NCI-H82 (cell line): ENCODE measurements around the gene DDRGK1.
"Not testable (repeated sequence)": the region's sequence is repeated elsewhere in the genome, so short reads cannot be mapped to it uniquely, and the experiment has no call there.

Experiments used
- DNase-seq: peaks from one replicate; lab custom pipeline; 2025; lab: John Stamatoyannopoulos, UW

Gene DDRGK1

GRCh38 chr20:3183896-3184612 is 20.4 kb downstream of the DDRGK1 start:
- DNase-seq: no peak

DNA sequence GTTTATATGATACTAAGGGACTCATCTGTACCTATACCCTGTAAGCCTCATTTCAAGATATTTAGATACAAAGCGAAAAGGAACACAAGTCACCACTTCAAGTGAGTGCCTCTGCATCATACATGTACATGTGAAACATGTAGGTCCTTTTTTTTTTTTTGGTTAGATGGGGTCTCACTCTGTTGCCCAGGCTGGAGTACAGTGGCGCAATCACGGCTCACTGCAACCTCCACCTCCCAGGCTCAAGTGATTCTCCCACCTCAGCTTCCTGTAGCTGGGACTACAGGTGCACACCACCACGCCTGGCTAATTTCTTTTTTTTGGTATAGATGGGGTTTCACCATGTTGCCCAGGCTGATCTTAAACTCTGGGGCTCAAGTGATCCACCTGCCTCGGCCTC is 22.1 kb downstream of the DDRGK1 start:
- DNase-seq: not testable (repeated sequence)

- no peak for DNase-seq
Observed at GRCh38 chr20:3181270-3181669, 23.2 kb downstream of the DDRGK1 start.

DNA sequence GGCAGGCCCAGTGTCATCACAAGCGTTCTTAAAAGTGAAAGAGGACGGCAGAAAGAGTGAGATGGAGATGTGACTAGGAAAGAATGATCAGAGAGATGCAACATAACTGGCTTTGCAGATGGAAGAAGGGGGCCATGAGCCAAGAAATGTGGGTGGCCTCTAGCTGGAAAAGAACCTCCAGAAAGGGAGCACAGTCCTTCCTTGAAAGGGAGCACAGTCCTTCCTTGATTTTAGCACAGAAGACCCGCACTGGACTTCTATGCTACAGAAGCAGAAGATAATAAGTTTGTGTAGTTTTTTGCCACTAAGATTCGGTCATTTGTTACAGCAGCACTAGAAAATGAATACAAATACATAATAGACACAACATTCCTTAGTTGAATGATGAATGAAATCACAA is 24.2 kb downstream of the DDRGK1 start:
- DNase-seq: peak; percentile 62

GRCh38 chr20:3177746-3178485 is 26.6 kb downstream of the DDRGK1 start:
- no peak for DNase-seq

DNA sequence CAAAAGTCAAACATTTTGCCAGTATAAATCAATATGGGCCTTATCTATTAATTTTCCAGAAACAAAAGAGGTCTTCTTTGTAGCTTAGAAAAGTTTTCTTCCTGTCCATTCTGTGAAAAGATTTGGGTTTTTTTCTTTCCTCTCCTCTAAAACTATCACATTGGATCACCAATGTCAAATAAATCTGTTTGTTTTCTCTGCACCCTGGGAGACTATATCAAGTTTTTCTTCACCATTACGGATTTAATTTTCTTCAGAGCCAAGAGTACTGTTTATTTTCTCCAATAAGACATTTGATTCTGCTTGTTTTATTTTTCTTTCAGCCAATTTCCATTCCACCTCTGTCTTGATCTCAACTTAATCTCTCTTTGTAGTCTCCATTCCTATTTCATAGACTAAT is 29.2 kb downstream of the DDRGK1 start:
- DNase-seq: no peak

GRCh38 chr20:3174442-3175261 is 29.8 kb downstream of the DDRGK1 start:
- peak; percentile 80 for DNase-seq

DNA sequence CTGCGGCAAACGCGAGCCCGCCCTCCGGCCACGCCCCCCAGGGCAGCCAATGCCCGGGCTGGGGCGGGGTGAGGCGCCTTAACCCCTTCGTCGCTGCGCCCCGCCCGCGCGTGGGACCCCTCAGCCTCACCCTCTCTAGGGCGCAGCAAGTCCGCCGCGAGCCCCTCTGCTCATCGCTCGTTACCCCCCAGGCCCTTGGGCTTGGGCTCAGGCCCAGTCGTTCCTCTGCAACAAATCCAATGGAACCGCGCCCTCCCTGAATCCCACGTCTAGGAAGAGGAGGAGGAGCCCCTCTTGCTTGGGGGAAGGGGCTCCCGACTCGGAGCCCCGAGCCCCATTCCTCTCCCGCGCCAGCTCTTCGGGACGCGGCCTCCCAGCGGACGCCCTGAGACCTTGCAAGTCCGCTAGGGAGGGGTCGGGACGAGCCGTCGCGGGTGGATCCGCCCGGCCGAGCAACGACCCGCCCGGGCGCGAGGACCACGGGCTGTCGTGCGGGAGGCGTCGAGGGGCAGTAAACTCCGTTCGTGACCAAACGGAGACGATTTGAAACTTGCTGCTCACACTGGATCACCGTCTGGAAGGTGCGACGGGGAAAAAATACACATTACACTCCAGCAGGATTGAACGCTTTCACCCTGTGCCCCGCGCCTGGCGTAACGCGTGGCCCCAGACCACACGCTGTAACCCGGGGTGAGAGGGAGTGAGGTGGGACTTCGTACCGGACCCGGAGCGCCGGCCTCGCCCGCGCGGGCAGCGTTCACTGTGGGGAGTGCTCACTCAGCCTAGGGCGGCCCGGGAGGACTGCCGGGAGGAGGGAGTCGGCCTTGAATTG is 30.7 kb downstream of the DDRGK1 start:
- peak; percentile 94 for DNase-seq

GRCh38 chr20:3172933-3173609 is 31.4 kb downstream of the DDRGK1 start, which contains the start of gene LZTS3:
Gene LZTS3, minus strand, starts transcription at chr20:3173549. Its CDS starts 6,386 bp downstream, at chr20:3167163.
- DNase-seq: peak; percentile 84

DNA sequence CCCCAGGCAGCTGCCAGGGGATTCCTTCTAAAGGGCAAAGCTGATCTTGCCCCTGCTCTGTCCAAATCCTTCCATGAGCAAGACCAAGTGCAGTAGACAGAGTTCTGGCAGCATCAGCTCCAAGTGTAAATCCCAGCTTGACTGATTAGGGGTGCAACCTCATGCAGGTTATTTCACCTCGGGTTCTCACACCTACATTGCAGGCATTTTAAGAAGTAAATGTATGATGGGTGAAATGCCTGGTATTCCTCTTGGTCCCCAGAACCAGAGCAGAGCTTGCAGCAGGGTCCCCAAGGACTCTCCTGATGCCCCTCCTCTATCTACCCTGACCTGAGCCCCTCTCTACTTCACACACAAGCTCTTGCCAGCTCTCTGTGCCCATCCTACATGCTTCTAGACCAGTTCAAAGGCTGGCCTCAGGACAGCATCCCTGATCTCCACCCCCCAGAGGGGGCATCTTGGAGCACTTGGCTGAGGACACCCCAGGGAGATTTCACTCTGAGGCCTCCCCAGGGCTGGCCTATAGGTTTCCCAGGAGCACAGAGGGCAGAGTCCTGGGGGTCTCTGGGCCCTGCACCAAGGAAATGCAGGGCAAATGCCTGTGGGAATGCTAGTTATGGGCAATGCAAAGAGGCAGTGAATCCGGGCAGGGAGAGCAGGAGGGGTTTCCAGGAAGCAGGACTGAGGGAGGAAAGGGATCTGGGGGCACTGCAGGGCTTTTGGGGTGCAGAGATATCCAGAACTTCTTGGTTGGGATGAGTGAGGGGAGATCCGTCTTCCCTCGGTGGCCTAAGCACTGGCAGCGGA is 32.2 kb downstream of the DDRGK1 start:
- DNase-seq: no peak

- DNase-seq: no peak
Observed at GRCh38 chr20:3171391-3172125, 32.9 kb downstream of the DDRGK1 start.

GRCh38 chr20:3168829-3169590 is 35.5 kb downstream of the DDRGK1 start:
- no peak for DNase-seq

DNA sequence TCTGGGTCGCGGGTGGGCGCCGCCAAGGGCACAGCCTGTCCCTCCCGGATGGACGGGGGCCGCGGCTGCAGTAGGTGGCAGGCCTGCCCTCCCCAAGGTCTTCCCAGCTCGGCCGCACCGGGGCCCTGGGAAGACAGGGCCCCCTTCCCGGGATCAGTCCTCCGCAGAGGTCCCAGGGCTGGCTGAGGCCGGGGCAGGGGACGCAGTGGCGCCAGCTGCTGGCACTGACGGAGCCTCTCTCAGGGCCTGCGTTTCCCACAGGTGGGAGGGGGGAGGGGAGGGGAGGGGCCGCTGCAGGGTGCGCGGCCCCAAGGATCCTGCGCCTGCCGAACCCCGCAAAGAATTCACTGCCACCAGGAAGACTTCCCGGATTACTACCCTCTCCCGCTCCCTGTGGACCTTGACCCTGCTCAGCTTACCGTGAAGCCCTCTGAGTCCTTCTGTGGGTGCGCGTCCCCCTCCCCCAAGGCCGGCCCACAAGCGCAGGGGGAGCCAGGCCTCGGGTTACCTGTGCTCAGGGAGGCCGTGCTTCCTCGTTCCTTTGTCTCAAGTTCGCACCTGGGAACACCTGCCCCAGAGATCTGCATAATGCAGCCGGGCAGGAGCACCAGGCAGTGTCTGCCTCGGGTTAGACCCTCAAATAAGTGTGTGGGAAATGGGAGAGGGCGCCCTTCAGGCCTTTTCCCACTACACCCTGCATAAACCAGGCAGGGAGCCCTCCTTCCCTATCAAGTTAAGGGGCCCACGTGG is 36.2 kb downstream of the DDRGK1 start:
- peak; percentile 23 for DNase-seq

- no peak for DNase-seq
Observed at GRCh38 chr20:3167738-3168078, 36.8 kb downstream of the DDRGK1 start.

DNA sequence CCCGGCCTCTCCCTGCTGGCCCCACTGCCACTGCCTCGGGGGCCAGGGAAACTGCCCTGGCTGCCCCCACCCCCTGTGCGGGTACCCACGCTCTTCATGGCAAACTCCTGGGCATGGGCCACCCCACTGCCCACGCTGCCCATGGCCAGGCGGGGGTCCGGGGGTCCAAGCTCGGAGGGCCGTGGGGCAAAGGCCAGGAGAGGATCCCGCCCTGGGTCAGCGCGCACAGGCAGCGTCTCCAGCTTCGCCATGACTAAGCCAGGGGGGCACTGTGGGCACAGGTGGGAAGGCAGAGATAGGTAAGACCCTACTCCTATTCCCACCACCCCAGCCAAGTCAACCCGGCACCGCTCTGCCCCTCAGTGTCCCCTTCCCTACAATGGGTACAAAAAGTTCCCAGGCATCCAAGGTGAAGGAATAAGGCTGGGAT is 37.6 kb downstream of the DDRGK1 start:
- no peak for DNase-seq

GRCh38 chr20:3166338-3166912 is 38.1 kb downstream of the DDRGK1 start:
- no peak for DNase-seq

DNA sequence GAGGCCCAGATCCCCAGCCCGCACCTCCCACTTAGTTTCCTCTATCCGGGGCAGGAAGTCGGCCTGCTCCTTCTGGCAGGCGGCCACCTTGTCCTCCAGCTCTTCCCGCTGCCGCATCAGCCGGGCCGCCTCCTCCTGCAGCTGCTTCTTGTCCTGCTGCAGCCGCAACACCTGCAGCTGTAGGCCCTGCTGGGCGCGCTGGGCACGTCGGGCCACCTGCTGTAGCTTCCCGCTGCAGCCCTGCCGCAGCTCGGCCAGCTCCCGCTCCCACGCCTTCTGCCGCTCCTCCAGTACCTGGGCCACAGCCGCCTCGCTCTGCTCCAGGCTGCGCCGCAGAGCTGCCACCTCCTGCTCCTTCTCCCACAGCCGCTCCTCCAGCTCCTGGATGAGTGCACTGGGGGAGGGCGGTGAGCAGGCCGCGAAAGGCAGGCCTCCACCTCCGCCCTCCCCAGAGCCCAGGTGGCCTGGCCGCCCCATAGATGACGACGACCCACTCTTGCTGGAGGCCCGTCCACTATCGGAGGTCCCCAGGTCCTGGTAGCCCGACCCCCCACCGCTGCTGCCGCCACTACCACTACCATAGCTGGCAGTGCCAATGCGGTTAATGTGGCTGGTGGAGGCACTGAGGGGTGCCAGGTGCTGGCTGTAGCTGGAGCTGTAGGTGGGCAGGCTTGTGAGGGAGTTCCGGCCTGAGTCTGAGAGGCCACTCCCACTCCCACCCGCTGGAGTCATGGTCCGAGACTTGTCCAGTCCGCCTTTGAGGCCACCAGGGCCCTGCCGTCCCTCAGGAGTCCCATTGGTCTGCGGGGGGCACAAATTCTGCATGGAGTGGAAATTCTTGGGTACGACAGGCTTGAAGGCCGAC is 38.8 kb downstream of the DDRGK1 start:
- DNase-seq: no peak
